H54 (cell line): ENCODE measurements around the gene KRT40.

Experiments used
- DNase-seq: peaks from one replicate; pipeline ENCODE4 v3.0.0; 2011; ENCODE audit warnings: low spot score, mixed read lengths; ENCODE audit not compliant: insufficient read length
- FAIRE-seq: peaks from 3 replicates; lab custom pipeline; 2011; peaks lifted over from hg19 to GRCh38; lab: Jason Lieb, UNC
- POLR2A ChIP-seq: IDR thresholded peaks from 2 replicates; pipeline ENCODE4 v1.6.1; 2011; ENCODE audit warnings: low read depth, mild to moderate bottlenecking, low read length

Gene KRT40

GRCh38 chr17:40956401-40957254 is 27.5 kb downstream of the KRT40 start:
- DNase-seq (peak; percentile 45), FAIRE-seq (peak; percentile 70)
- no peak for TF ChIP-seq POLR2A

GRCh38 chr17:40953881-40954280 is 30.2 kb downstream of the KRT40 start:
- TF ChIP-seq POLR2A, result no peak
- no peak for DNase-seq
- no peak for FAIRE-seq

GRCh38 chr17:40952661-40953060 is 31.5 kb downstream of the KRT40 start:
- FAIRE-seq (no peak), DNase-seq (no peak)
- no peak for TF ChIP-seq POLR2A

- TF ChIP-seq POLR2A, result no peak
- FAIRE-seq, result no peak
Observed at GRCh38 chr17:40952154-40952553, 32.0 kb downstream of the KRT40 start.

GRCh38 chr17:40951011-40951622 is 33.0 kb downstream of the KRT40 start:
- DNase-seq, result no peak
- no peak for FAIRE-seq

More at GRCh38 chr17:40952154-40952553, 32.0 kb downstream of the KRT40 start:
- no peak for DNase-seq

GRCh38 chr17:40950176-40950575 is 34.0 kb downstream of the KRT40 start:
- DNase-seq (no peak), FAIRE-seq (no peak)
- TF ChIP-seq POLR2A, result no peak

More at GRCh38 chr17:40951011-40951622, 33.0 kb downstream of the KRT40 start:
- TF ChIP-seq POLR2A, result no peak

GRCh38 chr17:40949418-40949817 is 34.7 kb downstream of the KRT40 start:
- DNase-seq, result no peak
- FAIRE-seq, result no peak
- no peak for TF ChIP-seq POLR2A

- no peak for FAIRE-seq
- DNase-seq, result no peak
- no peak for TF ChIP-seq POLR2A
Observed at GRCh38 chr17:40947929-40948328, 36.2 kb downstream of the KRT40 start.

- FAIRE-seq, result no peak
- DNase-seq, result no peak
- no peak for TF ChIP-seq POLR2A
Observed at GRCh38 chr17:40945414-40945813, 38.7 kb downstream of the KRT40 start.

- DNase-seq, result no peak
- no peak for FAIRE-seq
- no peak for TF ChIP-seq POLR2A
Observed at GRCh38 chr17:40944531-40944930, 39.6 kb downstream of the KRT40 start.

GRCh38 chr17:40942553-40942952 is 41.6 kb downstream of the KRT40 start:
- FAIRE-seq (no peak), DNase-seq (no peak)
- no peak for TF ChIP-seq POLR2A

- no peak for TF ChIP-seq POLR2A
- no peak for FAIRE-seq
- no peak for DNase-seq
Observed at GRCh38 chr17:40940266-40940665, 43.9 kb downstream of the KRT40 start.

- FAIRE-seq (no peak), DNase-seq (no peak)
- TF ChIP-seq POLR2A, result no peak
Observed at GRCh38 chr17:40938981-40939380, 45.1 kb downstream of the KRT40 start.

- DNase-seq (no peak), FAIRE-seq (no peak)
- no peak for TF ChIP-seq POLR2A
Observed at GRCh38 chr17:40937384-40937819, 46.7 kb downstream of the KRT40 start, which contains the start of gene KRT23. Gene KRT23 (minus strand): TSS chr17:40937646. CDS start chr17:40936603, 1,043 bp downstream.
